Neuronal stem cell (in vitro differentiated cells): ENCODE measurements around the gene ZSWIM9.

ENCODE experiments used
- DNase-seq: peaks from one replicate; pipeline ENCODE4 v3.0.0-alpha.2; 2013; ENCODE audit warnings: low spot score
- H2AFZ ChIP-seq: one replicate; pipeline ENCODE4 v1.6.1; 2013; ENCODE audit warnings: mild to moderate bottlenecking, low read length, inconsistent platforms
- H2AK5ac ChIP-seq: 2 replicates; pipeline ENCODE4 v1.6.1; 2013; ENCODE audit warnings: low read depth, mild to moderate bottlenecking, inconsistent platforms, low read length, moderate library complexity, mixed read lengths
- H2BK120ac ChIP-seq: 2 replicates; pipeline ENCODE4 v1.6.1; 2013; ENCODE audit warnings: low read depth, mild to moderate bottlenecking, inconsistent platforms, low read length, moderate library complexity, mixed read lengths
- H2BK12ac ChIP-seq: one replicate; pipeline ENCODE4 v1.6.1; 2013; ENCODE audit warnings: low read length, inconsistent platforms
- H2BK15ac ChIP-seq: 2 replicates; pipeline ENCODE4 v1.6.1; 2013; ENCODE audit warnings: mild to moderate bottlenecking, low read length, inconsistent platforms, mixed read lengths
- H2BK5ac ChIP-seq: one replicate; pipeline ENCODE4 v1.6.1; 2013; ENCODE audit warnings: inconsistent platforms, mild to moderate bottlenecking, low read length, moderate library complexity
- H3K14ac ChIP-seq: one replicate; pipeline ENCODE4 v1.6.1; 2013; ENCODE audit warnings: low read length, inconsistent platforms
- H3K18ac ChIP-seq: 2 replicates; pipeline ENCODE4 v1.6.1; 2013; ENCODE audit warnings: low read length, inconsistent platforms
- H3K23ac ChIP-seq: 2 replicates; pipeline ENCODE4 v1.6.1; 2013; ENCODE audit warnings: low read depth, mild to moderate bottlenecking, mixed read lengths, low read length, inconsistent platforms; ENCODE audit not compliant: poor library complexity
- H3K27ac ChIP-seq: replicated peaks from 3 replicates; pipeline ENCODE4 v1.5.1; 2013; ENCODE audit warnings: low read length, inconsistent platforms
- H3K27me3 ChIP-seq, 3 experiments: 2 replicates each; pipeline ENCODE4 v1.6.1; 2013; ENCODE audit warnings: low read length in 3 of 3, mild to moderate bottlenecking in 2 of 3, inconsistent platforms in 1 of 3, low read depth in 1 of 3, mixed read lengths in 1 of 3, moderate library complexity in 1 of 3; ENCODE audit not compliant: control insufficient read depth in 3 of 3, insufficient read depth in 3 of 3
- H3K36me3 ChIP-seq, 2 donors: replicated peaks in 1 of 2; 2 replicates each; pipeline ENCODE4 v1.6.1; 2013; ENCODE audit warnings: low read length in 2 of 2; ENCODE audit not compliant: control insufficient read depth in 2 of 2, insufficient read depth in 2 of 2
- H3K4ac ChIP-seq: 2 replicates; pipeline ENCODE4 v1.6.1; 2013; ENCODE audit warnings: inconsistent platforms, mild to moderate bottlenecking, low read length, moderate library complexity
- H3K4me1 ChIP-seq, 2 donors: 1 replicate in 1 of 2; 2 replicates in 1 of 2; pipeline ENCODE4 v1.6.1; 2013; ENCODE audit warnings: low read length in 2 of 2, low read depth in 1 of 2; ENCODE audit not compliant: control insufficient read depth in 2 of 2, insufficient read depth in 1 of 2
- H3K4me2 ChIP-seq: one replicate; pipeline ENCODE4 v1.6.1; 2013; ENCODE audit warnings: mild to moderate bottlenecking, low read length, inconsistent platforms; ENCODE audit not compliant: insufficient read depth, poor library complexity, severe bottlenecking
- H3K4me3 ChIP-seq, 2 donors: 2 replicates each; pipeline ENCODE4 v1.5.1; 2013; ENCODE audit warnings: low read length in 2 of 2, mild to moderate bottlenecking in 2 of 2, inconsistent platforms in 1 of 2, moderate library complexity in 1 of 2
- H3K79me1 ChIP-seq: one replicate; pipeline ENCODE4 v1.6.1; 2013; ENCODE audit warnings: low read depth, mild to moderate bottlenecking, inconsistent platforms, low read length, moderate library complexity
- H3K9ac ChIP-seq: one replicate; pipeline ENCODE4 v1.6.1; 2013; ENCODE audit warnings: mild to moderate bottlenecking, low read depth, low read length, inconsistent platforms; ENCODE audit not compliant: poor library complexity
- H3K9me3 ChIP-seq, 2 donors: replicated peaks in 1 of 2; 2 replicates each; pipeline versions ENCODE3 to v1.6.1; 2013; ENCODE audit warnings: low read length in 2 of 2, mild to moderate bottlenecking in 2 of 2, inconsistent platforms in 1 of 2, low read depth in 1 of 2, mixed read lengths in 1 of 2, moderate library complexity in 1 of 2; ENCODE audit not compliant: control insufficient read depth in 2 of 2, insufficient read depth in 1 of 2
- H4K8ac ChIP-seq: one replicate; pipeline ENCODE4 v1.6.1; 2013; ENCODE audit warnings: low read depth, mild to moderate bottlenecking, inconsistent platforms, low read length, moderate library complexity
- H4K91ac ChIP-seq: one replicate; pipeline ENCODE4 v1.6.1; 2013; ENCODE audit warnings: low read length, low read depth, mild to moderate bottlenecking, inconsistent platforms; ENCODE audit not compliant: poor library complexity
- WGBS, 2 donors: extraction: QIAGEN DNeasy Blood & Tissue Kit; methylation state at CpG; one replicate each; pipeline ENCODE4 v1.1.7; 2013; ENCODE audit warnings: missing lambda C conversion rate in 2 of 2, mixed read lengths in 1 of 2; ENCODE audit not compliant: insufficient read length in 2 of 2, insufficient replicate concordance in 1 of 2; ENCODE audit errors: extremely low coverage in 2 of 2; 5-methylcytosine and 5-hydroxymethylcytosine counted together

ZSWIM9 gene

DNA sequence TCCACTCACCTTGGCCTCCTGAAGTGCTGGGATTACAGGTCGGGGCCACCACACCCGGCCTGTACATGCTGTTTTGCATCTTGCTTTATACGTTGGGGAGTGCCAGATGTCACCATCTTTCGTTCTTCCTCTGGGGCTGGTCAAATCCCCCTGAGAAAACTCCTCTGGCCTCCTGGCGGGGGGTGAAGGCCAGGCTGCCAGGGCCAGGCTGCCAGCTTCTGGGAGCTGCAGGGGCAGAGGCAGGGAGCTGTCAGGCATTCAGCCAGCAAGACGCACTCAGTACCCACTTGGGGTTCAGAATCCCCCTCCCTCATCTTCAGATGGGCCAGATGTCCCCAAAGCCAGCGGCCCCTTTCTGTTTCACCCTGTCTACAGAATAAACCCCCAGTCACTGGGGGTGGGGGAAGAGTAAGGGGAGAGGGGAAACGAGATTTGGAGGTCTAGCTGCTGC, 16.1 kb downstream of the ZSWIM9 start:
- no peak overlapping the region for H3K4me3 ChIP-seq
- H3K36me3 ChIP-seq = peaks cover 15 to 82% of the 10 kb centered on the region in 2 donors
- no peak overlapping the region for H2BK15ac ChIP-seq
- no peak overlapping the region for H3K9ac ChIP-seq
- H2BK120ac ChIP-seq = no peak overlapping the region
- peaks cover 8 to 23% of the 10 kb centered on the region in 2 donors for H3K9me3 ChIP-seq
- H3K18ac ChIP-seq = no peak overlapping the region
- H3K14ac ChIP-seq = no peak overlapping the region
- no peak overlapping the region for H3K27ac ChIP-seq
- H3K4me2 ChIP-seq = no peak overlapping the region
- H2BK12ac ChIP-seq = no peak overlapping the region
- H3K79me1 ChIP-seq = no peaks in the 10 kb centered on the region
- H2AK5ac ChIP-seq = no peak overlapping the region
- H2BK5ac ChIP-seq = no peak overlapping the region
- H3K27me3 ChIP-seq = no peaks in the 10 kb centered on the region
- H3K4ac ChIP-seq = no peak overlapping the region
- H4K8ac ChIP-seq = no peak overlapping the region
- no peaks in the 10 kb centered on the region for H3K4me1 ChIP-seq
- H4K91ac ChIP-seq = no peak overlapping the region
- no peak for DNase-seq
- no CpG with 5 or more reads among the region's 8 CpGs for WGBS, 2 donors
- no peak overlapping the region for H2AFZ ChIP-seq
- no peak overlapping the region for H3K23ac ChIP-seq

DNA sequence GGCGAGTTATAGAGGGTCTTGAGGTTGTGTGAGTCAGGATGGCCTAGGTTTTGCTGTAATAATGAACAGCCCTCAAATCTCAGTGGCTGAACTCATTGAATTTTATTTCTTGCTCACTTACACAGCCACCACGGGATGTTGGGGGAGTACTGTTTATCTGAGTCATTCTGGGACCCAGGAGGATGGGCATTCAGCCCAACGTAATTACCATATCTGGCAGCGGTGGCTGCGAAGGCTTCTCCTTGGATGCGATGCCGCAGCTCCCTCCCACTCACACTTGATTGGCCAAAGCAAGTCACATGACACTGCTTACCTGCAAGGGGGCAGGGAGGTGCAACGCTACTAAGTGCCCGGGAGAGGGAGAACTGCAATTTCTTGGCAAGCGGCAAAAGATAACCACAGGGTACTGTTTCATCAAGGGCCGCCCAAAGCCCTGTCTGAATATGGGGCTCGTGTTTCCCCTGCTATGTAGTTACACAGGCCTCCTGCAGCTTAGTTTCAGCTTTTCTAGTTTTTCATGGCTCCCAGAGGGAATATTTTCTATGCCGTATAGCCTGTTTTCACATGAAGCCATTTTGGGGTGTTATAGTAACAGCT, 19.9 kb downstream of the ZSWIM9 start:
- H3K14ac ChIP-seq = no peak overlapping the region
- H3K4me1 ChIP-seq = no peaks in the 10 kb centered on the region
- H3K18ac ChIP-seq = no peak overlapping the region
- H3K27ac ChIP-seq = no peak overlapping the region
- H4K91ac ChIP-seq = no peak overlapping the region
- H2AFZ ChIP-seq = no peak overlapping the region
- H3K9me3 ChIP-seq = peaks cover 3 to 9% of the 10 kb centered on the region in 2 donors
- no peak overlapping the region for H3K4me2 ChIP-seq
- no peak overlapping the region for H3K23ac ChIP-seq
- no peak overlapping the region for H2AK5ac ChIP-seq
- H3K4me3 ChIP-seq = no peak overlapping the region
- no peak overlapping the region for H2BK5ac ChIP-seq
- no peak overlapping the region for H2BK15ac ChIP-seq
- H3K27me3 ChIP-seq = no peaks in the 10 kb centered on the region
- peaks cover 4% of the 10 kb centered on the region for H3K79me1 ChIP-seq
- no peak overlapping the region for H2BK120ac ChIP-seq
- no peak for DNase-seq
- H3K4ac ChIP-seq = no peak overlapping the region
- no peak overlapping the region for H2BK12ac ChIP-seq
- peaks cover 10 to 80% of the 10 kb centered on the region in 2 donors for H3K36me3 ChIP-seq
- no peak overlapping the region for H3K9ac ChIP-seq
- WGBS, 2 donors = no CpG with 5 or more reads among the region's 13 CpGs
- H4K8ac ChIP-seq = no peak overlapping the region

DNA sequence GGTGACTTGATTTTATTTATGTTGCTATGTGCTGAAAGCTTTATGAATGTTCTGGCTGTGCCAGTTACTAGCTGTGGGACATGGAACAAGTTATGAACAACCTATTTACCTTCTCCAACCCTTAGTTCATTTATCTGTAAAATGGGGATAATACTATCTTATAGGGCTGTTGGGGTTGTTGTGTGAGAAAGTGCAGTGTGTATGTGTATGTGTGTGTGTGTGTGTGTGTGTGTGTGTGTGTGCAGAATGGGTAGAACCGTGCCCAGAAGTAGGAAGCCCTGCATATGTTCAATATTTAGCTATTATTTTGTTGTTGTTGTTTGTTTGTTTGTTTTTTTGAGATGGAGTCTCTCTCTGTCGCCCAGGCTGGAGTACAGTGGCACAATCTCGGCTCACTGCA, 20.4 kb downstream of the ZSWIM9 start:
- H3K18ac ChIP-seq = no peak overlapping the region

DNA sequence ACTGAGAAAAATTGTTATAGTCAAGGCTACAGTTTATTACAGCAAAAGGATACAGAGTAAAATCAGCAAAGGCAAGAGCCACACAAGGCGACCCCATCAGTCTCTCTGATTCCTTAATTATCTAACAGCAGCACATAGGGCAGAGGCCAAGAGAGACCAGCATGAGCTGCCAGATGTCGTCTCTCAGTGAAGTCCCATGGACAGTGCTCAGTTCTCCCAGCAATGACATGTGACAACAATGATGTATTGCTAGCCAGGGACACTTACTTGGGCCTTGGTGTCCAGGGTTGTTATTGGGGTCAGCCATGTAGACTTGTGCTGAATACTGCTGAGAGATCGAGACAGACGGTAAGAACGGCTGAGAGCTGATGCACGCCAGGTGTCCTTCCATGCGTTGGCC, 22.3 kb downstream of the ZSWIM9 start:
- Histone ChIP-seq H3K4ac (no peak overlapping the region), H3K9ac (no peak overlapping the region), H4K91ac (no peak overlapping the region), H3K27ac (no peak overlapping the region), H2BK12ac (no peak overlapping the region), H3K23ac (no peak overlapping the region), H3K27me3 (no peaks in the 10 kb centered on the region), H3K14ac (no peak overlapping the region), H3K9me3 (peaks cover 5 to 9% of the 10 kb centered on the region in 2 donors), H2AFZ (no peak overlapping the region), H3K4me3 (no peak overlapping the region), H3K4me1 (peaks cover 0 to 7% of the 10 kb centered on the region in 2 donors), H3K18ac (no peak overlapping the region), H2BK120ac (no peak overlapping the region), H2BK15ac (no peak overlapping the region), H4K8ac (no peak overlapping the region), H3K79me1 (peaks cover 4% of the 10 kb centered on the region), H2BK5ac (no peak overlapping the region), H3K4me2 (no peak overlapping the region), H3K36me3 (peaks cover 14 to 61% of the 10 kb centered on the region in 2 donors), H2AK5ac (no peak overlapping the region)
- no CpG with 5 or more reads among the region's 7 CpGs for WGBS, 2 donors
- DNase-seq = no peak

More for the DNA sequence above, 20.4 kb downstream of the ZSWIM9 start:
- no peak overlapping the region for H4K8ac ChIP-seq
- no peak overlapping the region for H4K91ac ChIP-seq
- no peak overlapping the region for H3K4ac ChIP-seq
- no peak overlapping the region for H3K4me3 ChIP-seq
- no peaks in the 10 kb centered on the region for H3K4me1 ChIP-seq
- peaks cover 3 to 9% of the 10 kb centered on the region in 2 donors for H3K9me3 ChIP-seq
- H2BK5ac ChIP-seq = no peak overlapping the region
- no peak overlapping the region for H2BK15ac ChIP-seq
- peaks cover 10 to 76% of the 10 kb centered on the region in 2 donors for H3K36me3 ChIP-seq
- no peaks in the 10 kb centered on the region for H3K27me3 ChIP-seq
- peaks cover 4% of the 10 kb centered on the region for H3K79me1 ChIP-seq
- no peak for DNase-seq
- no peak overlapping the region for H3K27ac ChIP-seq
- H3K23ac ChIP-seq = no peak overlapping the region
- WGBS, 2 donors = no CpG with 5 or more reads among the region's 3 CpGs
- no peak overlapping the region for H2AFZ ChIP-seq
- H3K4me2 ChIP-seq = no peak overlapping the region
- no peak overlapping the region for H3K14ac ChIP-seq
- H3K9ac ChIP-seq = no peak overlapping the region
- H2BK12ac ChIP-seq = no peak overlapping the region
- no peak overlapping the region for H2AK5ac ChIP-seq
- H2BK120ac ChIP-seq = no peak overlapping the region
